GM23338 (cell line): Measurements from ENCODE around the gene NPDC1. TPM values are rescaled to one million over a fixed set of nuclear protein-coding genes. Genes with fewer than 3 reads are reported as not detected.

ENCODE experiments used
- ATAC-seq: fragments of 200-7000 bp; cut with Tn5 transposase; 3 replicates; pipeline ENCODE4 v1.9.1; 2020
- DNase-seq: peaks from one replicate; pipeline ENCODE4 v3.0.0-alpha.2; 2015; ENCODE audit warnings: low spot score
- H2AFZ ChIP-seq: fragments of 200-600 bp; sonication (generic); 2 replicates; pipeline ENCODE4 v1.8.0; 2016; ENCODE audit warnings: antibody characterized with exemption, mild to moderate bottlenecking, moderate library complexity
- H3F3A ChIP-seq: fragments of 200-600 bp; sonication (generic); replicated peaks from 2 replicates; pipeline ENCODE4 v1.8.0; 2017; ENCODE audit warnings: antibody characterized with exemption, mixed run types, low read depth
- H3K27ac ChIP-seq: fragments of 200-600 bp; sonication (generic); 2 replicates; pipeline ENCODE4 v1.6.1; 2016; ENCODE audit warnings: low read depth
- H3K27me3 ChIP-seq: fragments of 200-600 bp; sonication (generic); 2 replicates; pipeline ENCODE4 v1.8.0; 2016; ENCODE audit warnings: mild to moderate bottlenecking, mixed run types, moderate library complexity; ENCODE audit not compliant: insufficient read depth
- H3K36me3 ChIP-seq: fragments of 200-600 bp; sonication (generic); 2 replicates; pipeline ENCODE4 v1.8.0; 2016; ENCODE audit warnings: mild to moderate bottlenecking; ENCODE audit not compliant: insufficient read depth
- H3K4me1 ChIP-seq: fragments of 200-600 bp; sonication (generic); 2 replicates; pipeline ENCODE4 v1.8.0; 2016; ENCODE audit warnings: mild to moderate bottlenecking, moderate library complexity; ENCODE audit not compliant: insufficient read depth
- H3K4me2 ChIP-seq: fragments of 200-600 bp; sonication (generic); 2 replicates; pipeline ENCODE4 v1.7.1; 2017; ENCODE audit warnings: mixed run types
- H3K4me3 ChIP-seq: fragments of 200-600 bp; sonication (generic); 2 replicates; pipeline ENCODE4 v1.6.1; 2016; ENCODE audit warnings: mixed run types
- H3K79me2 ChIP-seq: fragments of 200-600 bp; sonication (generic); replicated peaks from 2 replicates; pipeline ENCODE4 v1.8.0; 2017; ENCODE audit warnings: mild to moderate bottlenecking; ENCODE audit not compliant: insufficient read depth
- H3K9me2 ChIP-seq: fragments of 200-600 bp; sonication (generic); 2 replicates; pipeline ENCODE4 v1.8.0; 2017; ENCODE audit not compliant: insufficient read depth
- H4K20me1 ChIP-seq: fragments of 200-600 bp; sonication (generic); replicated peaks from 2 replicates; pipeline ENCODE4 v1.8.0; 2017; ENCODE audit warnings: mild to moderate bottlenecking; ENCODE audit not compliant: insufficient read depth
- H3K27ac Mint-ChIP-seq: 2 replicates; pipeline ENCODE4 v1.8.0; 2020; ENCODE audit warnings: inconsistent platforms, mild to moderate bottlenecking, moderate library complexity, mixed read lengths
- H3K27me3 Mint-ChIP-seq: 3 replicates; pipeline ENCODE4 v1.8.0; 2022; ENCODE audit warnings: low read depth, mild to moderate bottlenecking, moderate library complexity, mixed read lengths, inconsistent platforms; ENCODE audit not compliant: insufficient read depth, poor library complexity
- H3K36me3 Mint-ChIP-seq: 3 replicates; pipeline ENCODE4 v1.8.0; 2021; ENCODE audit warnings: low read depth, mild to moderate bottlenecking, inconsistent platforms, moderate library complexity, mixed read lengths
- H3K4me1 Mint-ChIP-seq: 3 replicates; pipeline ENCODE4 v1.8.0; 2020; ENCODE audit warnings: mild to moderate bottlenecking, inconsistent platforms, mixed read lengths
- H3K4me3 Mint-ChIP-seq: 3 replicates; pipeline ENCODE4 v1.8.0; 2021; ENCODE audit warnings: moderate library complexity, mild to moderate bottlenecking, inconsistent platforms, mixed read lengths
- H3K9me3 Mint-ChIP-seq: 3 replicates; pipeline ENCODE4 v1.8.0; 2020; ENCODE audit warnings: moderate library complexity, mild to moderate bottlenecking, inconsistent platforms, mixed read lengths
- CREB1 ChIP-seq: fragments of 250-450 bp; sonication (Bioruptor Pico); IDR thresholded peaks from 2 replicates; pipeline ENCODE4 v1.5.0; 2020; ENCODE audit warnings: low read depth, mild to moderate bottlenecking, moderate library complexity
- CTCF ChIP-seq, 2 experiments: fragments of 200-600 bp in 1 of 2; sonication (generic) in 1 of 2; conservative IDR thresholded peaks; 2 replicates each; pipeline versions ENCODE4 v1.5.1 to v1.6.1; 2016 to 2017; ENCODE audit warnings: antibody characterized with exemption in 2 of 2, low read depth in 2 of 2, mild to moderate bottlenecking in 2 of 2, moderate library complexity in 1 of 2
- ETS1 ChIP-seq: IDR thresholded peaks from 2 replicates; pipeline ENCODE4 v1.6.1; 2016; ENCODE audit warnings: antibody characterized with exemption
- EZH2phosphoT487 ChIP-seq: fragments of 200-600 bp; sonication (generic); IDR thresholded peaks from one replicate; pipeline ENCODE4 v1.8.1; 2018; ENCODE audit warnings: antibody characterized with exemption; ENCODE audit not compliant: unreplicated experiment
- JUNB ChIP-seq: IDR thresholded peaks from one replicate; pipeline ENCODE4 v1.6.1; 2016; ENCODE audit warnings: antibody characterized with exemption; ENCODE audit not compliant: unreplicated experiment
- NANOG ChIP-seq: IDR thresholded peaks from 2 replicates; pipeline ENCODE4 v1.6.1; 2016; ENCODE audit warnings: antibody characterized with exemption, borderline replicate concordance
- POLR2AphosphoS5 ChIP-seq: IDR thresholded peaks from 2 replicates; pipeline ENCODE4 v1.6.1; 2016; ENCODE audit warnings: antibody characterized with exemption, low read depth
- REST ChIP-seq: IDR thresholded peaks from one replicate; pipeline ENCODE4 v1.6.1; 2018; ENCODE audit warnings: antibody characterized with exemption; ENCODE audit not compliant: unreplicated experiment
- STAT1 ChIP-seq: IDR thresholded peaks from one replicate; pipeline ENCODE4 v1.6.1; 2016; ENCODE audit warnings: antibody characterized with exemption; ENCODE audit not compliant: unreplicated experiment
- ZNF114 ChIP-seq: fragments of 250-450 bp; sonication (Bioruptor Pico); IDR thresholded peaks from 2 replicates; pipeline ENCODE4 v1.5.0; 2020; ENCODE audit warnings: mild to moderate bottlenecking, moderate library complexity
- ZNF331 ChIP-seq: fragments of 250-450 bp; sonication (Bioruptor Pico); IDR thresholded peaks from 2 replicates; pipeline ENCODE4 v1.5.0; 2020; ENCODE audit warnings: low read depth, mild to moderate bottlenecking, moderate library complexity
- ZNF462 ChIP-seq: fragments of 250-450 bp; sonication (Bioruptor Pico); IDR thresholded peaks from 2 replicates; pipeline ENCODE4 v1.5.0; 2020; ENCODE audit warnings: mild to moderate bottlenecking, moderate library complexity
- polyA plus RNA-seq: library from polyadenylated mRNA; unstranded; fragments of >200 nt; fragmentation: Nextera tagmentation; extraction: Ambion mirVana; gene quantifications from 2 replicates; pipeline ENCODE4 v1.2.1, GENCODE V29; 2016
- total RNA-seq: library from RNA; depleted of rRNA; stranded (reverse); fragments of >200 nt; shearing (Covaris generic); gene quantifications from 2 replicates; pipeline ENCODE4 v1.2.3, GENCODE V29; 2014

The NPDC1 gene
- total and polyA plus RNA-seq, 2 experiments from 2014 or later, result 34.3 to 35.5 TPM

- Mint-ChIP-seq H3K4me1 (peaks cover 3% of the 10 kb centered on the region), H3K27me3 (peaks cover 10% of the 10 kb centered on the region), H3K9me3 (peaks cover 11% of the 10 kb centered on the region), H3K27ac (no peak overlapping the region), H3K4me3 (no peak overlapping the region), H3K36me3 (peaks cover 6% of the 10 kb centered on the region; the same call in 2 of the 3 replicates)
- Histone ChIP-seq H4K20me1 (no peaks in the 10 kb centered on the region), H3K4me3 (no peak overlapping the region), H3K4me2 (no peak overlapping the region), H3K4me1 (peaks cover 6% of the 10 kb centered on the region; the same call in 1 of the 2 replicates), H3K36me3 (no peaks in the 10 kb centered on the region), H3K27me3 (peaks cover 26% of the 10 kb centered on the region), H3F3A (no peaks in the 10 kb centered on the region), H3K27ac (no peak overlapping the region), H3K79me2 (no peaks in the 10 kb centered on the region), H3K9me2 (no peaks in the 10 kb centered on the region), H2AFZ (no peak overlapping the region)
- DNase-seq (no peak), ATAC-seq (no peak)
- TF ChIP-seq CREB1, result no peak
- TF ChIP-seq EZH2phosphoT487, result no peak
- TF ChIP-seq POLR2AphosphoS5, result no peak
- no peak for TF ChIP-seq JUNB
- TF ChIP-seq ETS1, result no peak
- no peak for TF ChIP-seq REST
- no peak for TF ChIP-seq STAT1
- no peak for TF ChIP-seq ZNF331 (CRISPR knock-in tag)
- no peak for TF ChIP-seq NANOG
- TF ChIP-seq CTCF (conservative IDR thresholded peaks at IDR 0.05; ENCODE audit: low read depth in 2 of 2), result no peak
- no peak for TF ChIP-seq ZNF462 (CRISPR knock-in tag)
- no peak for TF ChIP-seq ZNF114 (CRISPR knock-in tag)
These were observed 45.6 kb downstream of the NPDC1 start for GRCh38 chr9:137000177-137000930.
